Activated CD8-positive, alpha-beta memory T cell treated with anti-CD3 and anti-CD28 coated beads for 24 hours (primary cell): ENCODE measurements around the gene C17orf50.

Experiments used
- DNase-seq: peaks from one replicate; pipeline ENCODE4 v3.0.0-alpha.2; 2020

The C17orf50 gene

GRCh38 chr17:35760587-35760986 is at the start of gene C17orf50:
Gene C17orf50, plus strand, starts transcription at chr17:35760887. Its CDS starts 55 bp downstream, at chr17:35760942.
- DNase-seq = no peak

GRCh38 chr17:35710950-35711349 is 49.7 kb upstream of the C17orf50 start:
- DNase-seq = no peak

- DNase-seq = no peak
These were observed 47.5 kb upstream of the C17orf50 start for GRCh38 chr17:35713069-35713728.

GRCh38 chr17:35714988-35715387 is 45.7 kb upstream of the C17orf50 start:
- DNase-seq = no peak

GRCh38 chr17:35715416-35715815 is 45.3 kb upstream of the C17orf50 start:
- DNase-seq = no peak

GRCh38 chr17:35716173-35716572 is 44.5 kb upstream of the C17orf50 start:
- no peak for DNase-seq

- no peak for DNase-seq
These were observed 43.7 kb upstream of the C17orf50 start for GRCh38 chr17:35716897-35717465.

GRCh38 chr17:35717475-35717874 is 43.2 kb upstream of the C17orf50 start:
- DNase-seq = no peak

- no peak for DNase-seq
These were observed 37.0 kb upstream of the C17orf50 start for GRCh38 chr17:35723735-35724134.

- no peak for DNase-seq
These were observed 35.6 kb upstream of the C17orf50 start for GRCh38 chr17:35725058-35725457.

- DNase-seq = no peak
These were observed 34.9 kb upstream of the C17orf50 start for GRCh38 chr17:35725802-35726126.

- DNase-seq = no peak
These were observed 34.3 kb upstream of the C17orf50 start for GRCh38 chr17:35726127-35726952.

GRCh38 chr17:35726953-35727460 is 33.7 kb upstream of the C17orf50 start:
- DNase-seq = no peak

GRCh38 chr17:35727635-35728034 is 33.1 kb upstream of the C17orf50 start:
- DNase-seq = no peak

- DNase-seq = no peak
These were observed 32.1 kb upstream of the C17orf50 start for GRCh38 chr17:35728551-35728950.

- peak; percentile 43 for DNase-seq
These were observed 31.3 kb upstream of the C17orf50 start for GRCh38 chr17:35729405-35729833.

- no peak for DNase-seq
These were observed 30.2 kb upstream of the C17orf50 start for GRCh38 chr17:35730400-35731005.

- peak; percentile 82 for DNase-seq
These were observed 29.3 kb upstream of the C17orf50 start, which contains the start of gene RASL10B for GRCh38 chr17:35731239-35731916. Gene RASL10B, plus strand, starts transcription at chr17:35731639. Its CDS starts 3,546 bp downstream, at chr17:35735185.

- no peak for DNase-seq
These were observed 28.5 kb upstream of the C17orf50 start for GRCh38 chr17:35731917-35732805.

- no peak for DNase-seq
These were observed 27.9 kb upstream of the C17orf50 start for GRCh38 chr17:35732806-35733136.

GRCh38 chr17:35733366-35733765 is 27.3 kb upstream of the C17orf50 start:
- DNase-seq = no peak

GRCh38 chr17:35734396-35734795 is 26.3 kb upstream of the C17orf50 start:
- DNase-seq = no peak
